Retinal pigment epithelial cell (primary cell): Measurements from ENCODE around the gene CACNA1C.

Source experiments
- DNase-seq: peaks from one replicate; pipeline ENCODE4 v3.0.0-alpha.2; 2010; ENCODE audit warnings: low read depth
- H3K4me3 ChIP-seq: 2 replicates; pipeline ENCODE4 v1.5.1; 2011; ENCODE audit warnings: mild to moderate bottlenecking, low read length, control low read depth, moderate library complexity
- TF ChIP-seq, protein P1 (sequence below): conservative IDR thresholded peaks from 2 replicates; pipeline ENCODE4 v1.5.1; 2011; ENCODE audit warnings: low read depth, low read length, control low read depth, inconsistent platforms

Gene CACNA1C

DNA sequence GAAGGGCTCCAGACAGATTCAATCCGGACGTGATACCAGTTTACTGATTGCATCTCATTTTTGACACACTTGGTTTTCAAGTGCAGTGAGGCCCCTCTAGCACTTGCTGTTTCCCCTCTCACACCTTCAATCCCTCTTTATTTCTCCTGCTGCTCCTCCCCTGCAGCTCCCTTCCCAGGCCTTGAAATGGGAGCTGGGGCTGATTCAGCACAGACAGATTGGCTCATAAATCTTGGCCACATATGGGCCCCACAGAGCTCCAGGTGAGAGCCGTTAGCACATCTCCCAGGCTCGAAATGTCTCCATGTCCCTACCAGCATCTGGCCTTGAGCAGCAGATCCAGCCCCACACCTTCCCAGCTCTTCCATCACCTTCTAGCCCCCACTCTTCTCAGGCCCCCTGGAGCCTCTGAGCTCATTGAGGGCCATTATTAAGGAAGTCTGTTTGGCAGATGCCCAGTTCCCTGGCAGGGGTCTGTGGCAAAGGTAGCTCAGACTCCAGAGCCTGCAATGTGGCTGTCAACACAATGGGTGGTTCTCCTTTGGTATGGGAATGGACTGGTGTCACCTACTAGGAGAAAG, 521.7 kb downstream of the CACNA1C start:
- TF ChIP-seq, protein P1, sequence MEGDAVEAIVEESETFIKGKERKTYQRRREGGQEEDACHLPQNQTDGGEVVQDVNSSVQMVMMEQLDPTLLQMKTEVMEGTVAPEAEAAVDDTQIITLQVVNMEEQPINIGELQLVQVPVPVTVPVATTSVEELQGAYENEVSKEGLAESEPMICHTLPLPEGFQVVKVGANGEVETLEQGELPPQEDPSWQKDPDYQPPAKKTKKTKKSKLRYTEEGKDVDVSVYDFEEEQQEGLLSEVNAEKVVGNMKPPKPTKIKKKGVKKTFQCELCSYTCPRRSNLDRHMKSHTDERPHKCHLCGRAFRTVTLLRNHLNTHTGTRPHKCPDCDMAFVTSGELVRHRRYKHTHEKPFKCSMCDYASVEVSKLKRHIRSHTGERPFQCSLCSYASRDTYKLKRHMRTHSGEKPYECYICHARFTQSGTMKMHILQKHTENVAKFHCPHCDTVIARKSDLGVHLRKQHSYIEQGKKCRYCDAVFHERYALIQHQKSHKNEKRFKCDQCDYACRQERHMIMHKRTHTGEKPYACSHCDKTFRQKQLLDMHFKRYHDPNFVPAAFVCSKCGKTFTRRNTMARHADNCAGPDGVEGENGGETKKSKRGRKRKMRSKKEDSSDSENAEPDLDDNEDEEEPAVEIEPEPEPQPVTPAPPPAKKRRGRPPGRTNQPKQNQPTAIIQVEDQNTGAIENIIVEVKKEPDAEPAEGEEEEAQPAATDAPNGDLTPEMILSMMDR, result no peak

DNA sequence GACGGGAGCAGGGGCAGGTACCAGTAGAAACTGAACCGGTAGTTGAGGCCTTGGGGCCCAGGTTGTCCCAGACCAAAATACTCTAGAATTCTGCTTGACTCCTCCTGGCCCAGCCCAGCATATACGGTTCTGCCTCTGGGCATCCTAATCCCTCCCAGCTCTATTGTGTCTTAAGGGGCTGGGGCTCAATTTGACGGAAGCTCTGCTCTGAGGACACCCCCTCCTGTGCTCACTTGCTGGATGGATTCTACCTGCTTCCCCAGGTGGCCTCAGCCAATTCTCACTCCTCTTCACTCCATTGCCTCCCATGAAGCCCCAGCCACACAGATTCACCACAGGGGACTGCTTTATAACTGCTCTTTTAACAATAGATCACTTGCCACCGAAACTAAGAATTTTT, 522.5 kb downstream of the CACNA1C start:
- DNase-seq, result no peak
- TF ChIP-seq, protein P1, result no peak
- H3K4me3 ChIP-seq, result no peak overlapping the region

More for the DNA sequence above, 521.7 kb downstream of the CACNA1C start:
- DNase-seq, result no peak
- H3K4me3 ChIP-seq, result no peak overlapping the region

DNA sequence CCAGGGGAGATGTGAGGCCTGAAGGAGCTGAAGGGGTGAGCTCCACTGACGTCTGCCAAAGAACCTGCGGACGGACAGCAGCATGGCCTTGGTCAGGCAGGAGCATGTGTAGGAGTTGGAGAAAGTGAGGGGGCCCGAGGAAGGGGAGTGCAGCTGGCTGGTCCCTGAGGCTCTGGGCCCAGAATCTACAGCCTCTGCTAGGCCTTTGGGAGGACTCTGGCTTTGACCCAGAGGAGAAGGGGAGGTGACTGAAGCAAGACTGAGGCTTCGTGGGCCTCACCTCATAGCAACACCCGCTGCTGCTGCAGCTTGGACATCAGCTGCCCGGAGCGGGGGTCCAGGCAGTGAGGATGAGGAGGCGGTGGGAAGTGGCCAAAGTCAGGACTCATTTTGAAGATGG, 525.4 kb downstream of the CACNA1C start:
- no peak for DNase-seq
- TF ChIP-seq, protein P1, result no peak
- H3K4me3 ChIP-seq, result no peak overlapping the region

DNA sequence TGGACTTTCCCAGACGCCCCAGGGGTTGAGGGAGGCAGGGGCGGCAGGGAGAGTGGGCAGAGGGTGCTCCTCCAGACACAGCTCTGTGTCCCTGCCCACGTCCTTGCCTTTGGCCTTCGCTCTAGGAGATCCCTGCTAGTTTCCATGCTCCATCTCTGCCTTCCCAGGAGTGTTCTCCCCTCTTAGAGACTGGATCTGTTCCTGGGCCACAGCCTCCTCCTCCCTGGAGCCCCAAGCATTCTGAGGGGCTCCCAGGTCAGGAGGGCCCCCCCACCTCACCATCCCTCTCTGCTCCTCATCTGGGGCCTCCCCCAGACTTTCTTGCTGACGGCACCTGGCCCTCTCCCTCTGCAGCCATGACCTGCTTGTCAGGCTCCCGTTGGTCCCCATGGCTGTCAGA, 526.0 kb downstream of the CACNA1C start:
- TF ChIP-seq, protein P1, result no peak

DNA sequence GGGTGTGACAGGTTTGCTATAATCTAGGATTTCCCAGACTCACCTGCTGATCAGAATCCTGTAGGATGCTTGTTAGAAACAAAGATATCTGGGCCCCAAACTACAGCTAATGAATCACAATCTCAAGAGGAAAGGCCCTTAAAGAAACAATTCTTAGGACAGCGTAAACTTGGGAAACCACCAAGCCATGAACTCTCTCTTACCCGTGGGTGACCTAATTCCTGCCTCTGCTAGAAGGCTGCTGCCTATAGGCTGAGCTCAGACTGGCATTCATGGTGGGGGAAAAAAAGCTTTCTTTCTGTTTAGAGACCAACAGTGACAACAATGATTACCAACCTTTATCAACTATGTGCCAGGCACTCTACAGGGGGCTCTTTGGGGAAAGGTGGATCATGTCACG, 528.0 kb downstream of the CACNA1C start:
- H3K4me3 ChIP-seq, result no peak overlapping the region
- TF ChIP-seq, protein P1, result no peak
- no peak for DNase-seq

More for the DNA sequence above, 526.0 kb downstream of the CACNA1C start:
- no peak for DNase-seq
- no peak overlapping the region for H3K4me3 ChIP-seq

DNA sequence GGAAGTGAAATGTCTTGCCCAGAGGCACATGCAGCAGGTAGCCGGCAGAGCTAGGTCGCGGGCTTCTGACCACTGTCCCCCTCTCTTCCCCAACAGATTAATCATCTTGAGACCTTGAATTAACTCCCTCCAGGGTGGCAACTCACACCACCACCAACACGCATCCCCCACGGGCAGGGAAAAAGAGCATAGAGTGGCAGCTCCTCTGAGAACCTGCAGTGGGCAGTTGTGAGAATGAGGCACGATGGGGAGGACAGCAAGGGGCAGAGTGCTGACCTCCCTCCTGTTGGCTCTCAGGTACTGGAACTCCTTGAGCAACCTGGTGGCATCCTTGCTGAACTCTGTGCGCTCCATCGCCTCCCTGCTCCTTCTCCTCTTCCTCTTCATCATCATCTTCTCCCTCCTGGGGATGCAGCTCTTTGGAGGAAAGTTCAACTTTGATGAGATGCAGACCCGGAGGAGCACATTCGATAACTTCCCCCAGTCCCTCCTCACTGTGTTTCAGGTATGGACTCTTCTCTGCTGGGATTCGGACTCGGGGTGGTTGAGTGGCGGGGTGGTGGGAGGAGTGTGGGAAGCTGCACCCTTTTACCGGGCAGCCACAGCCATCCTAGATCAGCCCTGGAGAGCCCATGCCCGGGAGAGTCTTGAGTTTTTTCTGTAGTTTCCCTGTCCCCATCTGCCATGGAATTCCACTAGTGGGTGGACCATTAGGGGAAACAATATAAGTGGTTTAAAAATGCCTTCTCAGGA, 528.7 kb downstream of the CACNA1C start:
- H3K4me3 ChIP-seq, result no peak overlapping the region
- TF ChIP-seq, protein P1, result no peak
- no peak for DNase-seq

DNA sequence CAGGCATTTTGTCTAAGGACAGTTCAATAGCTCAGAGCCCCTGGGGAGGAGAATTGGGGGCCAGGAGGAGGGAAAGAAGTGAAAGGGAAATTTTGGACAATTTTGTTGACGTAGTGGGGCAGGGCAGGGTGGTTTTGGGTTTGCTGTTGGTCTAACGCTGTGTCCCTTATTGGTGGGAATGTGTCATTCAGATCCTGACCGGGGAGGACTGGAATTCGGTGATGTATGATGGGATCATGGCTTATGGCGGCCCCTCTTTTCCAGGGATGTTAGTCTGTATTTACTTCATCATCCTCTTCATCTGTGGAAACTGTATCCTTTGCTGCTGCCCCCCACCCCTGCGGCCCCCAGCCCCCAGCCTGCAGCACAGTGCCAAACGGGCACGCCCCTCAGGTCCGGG, 529.8 kb downstream of the CACNA1C start:
- no peak for DNase-seq
- H3K4me3 ChIP-seq, result no peak overlapping the region
- TF ChIP-seq, protein P1, result no peak
